Activated naive CD8-positive, alpha-beta T cell treated with anti-CD3 and anti-CD28 coated beads for 36 hours (primary cell): ENCODE measurements around the gene ATG5. TPM values are rescaled to one million over a fixed set of nuclear protein-coding genes. Genes with fewer than 3 reads are reported as not detected.

ENCODE experiments used
- DNase-seq: peaks from one replicate; pipeline ENCODE4 v3.0.0; 2021
- H3K27ac Mint-ChIP-seq: one replicate; pipeline ENCODE4 v1.8.0; 2022; ENCODE audit warnings: mild to moderate bottlenecking, moderate library complexity, mixed read lengths
- H3K27me3 Mint-ChIP-seq: one replicate; pipeline ENCODE4 v1.8.0; 2022; ENCODE audit warnings: mild to moderate bottlenecking, mixed read lengths
- H3K36me3 Mint-ChIP-seq: one replicate; pipeline ENCODE4 v1.8.0; 2021; ENCODE audit warnings: mild to moderate bottlenecking, mixed read lengths
- H3K4me1 Mint-ChIP-seq: one replicate; pipeline ENCODE4 v1.8.0; 2021; ENCODE audit warnings: mixed read lengths
- H3K4me3 Mint-ChIP-seq: one replicate; pipeline ENCODE4 v1.8.0; 2022; ENCODE audit warnings: mild to moderate bottlenecking, moderate library complexity, mixed read lengths
- H3K9me3 Mint-ChIP-seq: one replicate; pipeline ENCODE4 v1.8.0; 2022; ENCODE audit warnings: mixed read lengths
- total RNA-seq, 2 experiments: library from RNA; stranded (reverse); gene quantifications; one replicate each; pipeline ENCODE4 v1.2.3, GENCODE V29; 2021

Gene ATG5
- total RNA-seq, 2 experiments from 2014 or later, result 36.9 to 41.8 TPM

DNA sequence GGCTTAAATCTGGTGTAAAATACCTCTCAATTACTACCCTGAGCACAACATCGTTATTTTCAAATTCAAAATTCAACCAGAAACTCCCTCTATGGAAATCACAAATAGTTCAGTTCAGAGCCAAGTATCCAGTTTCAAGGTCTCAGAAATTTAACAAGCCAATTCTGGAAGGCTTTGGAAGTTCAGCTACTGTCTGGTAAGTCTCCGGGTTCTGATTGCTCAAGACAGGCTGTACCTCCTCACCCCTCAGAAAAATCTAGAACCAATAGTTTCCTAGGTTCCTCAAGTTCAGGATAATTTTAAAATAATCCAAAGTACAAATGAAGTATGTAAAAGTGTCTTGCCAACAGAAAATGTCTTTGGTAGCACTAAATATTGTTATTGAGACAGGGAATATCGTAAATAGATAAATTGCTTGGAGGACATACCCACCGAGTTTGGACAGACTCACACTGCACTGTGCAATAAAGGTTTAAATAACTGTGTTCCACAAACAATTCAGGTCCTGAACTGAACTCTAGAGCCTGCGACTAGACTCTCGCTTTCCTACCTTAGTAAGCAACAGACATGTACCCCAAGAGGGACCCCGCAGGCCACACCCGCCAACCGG, 729 bp downstream of the ATG5 start:
- Mint-ChIP-seq H3K27me3 (no peaks in the 10 kb centered on the region), H3K4me3 (peak overlapping the region; percentile 99), H3K4me1 (peaks cover 33% of the 10 kb centered on the region), H3K36me3 (peaks cover 16% of the 10 kb centered on the region), H3K9me3 (no peaks in the 10 kb centered on the region), H3K27ac (peak overlapping the region; percentile 96)
- no peak for DNase-seq

DNA sequence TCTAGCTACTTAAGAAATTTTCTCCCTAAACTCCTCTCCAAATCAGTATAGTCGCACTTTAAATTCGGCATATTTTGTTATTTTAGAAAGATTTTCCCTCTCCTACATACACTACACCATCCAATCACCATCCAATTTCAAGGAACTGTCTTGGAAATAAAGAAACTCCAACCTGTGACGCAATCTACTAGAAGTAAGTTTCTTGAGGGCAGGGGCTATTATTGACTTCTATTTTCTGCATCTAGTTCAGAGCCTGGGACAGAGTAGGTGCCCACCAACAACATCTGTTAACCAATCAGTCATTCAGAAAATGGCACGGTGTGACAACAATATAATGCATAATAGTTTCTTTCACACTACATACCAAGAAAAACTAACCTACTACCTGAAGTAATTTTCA, 3.6 kb downstream of the ATG5 start:
- Mint-ChIP-seq H3K4me3 (no peak overlapping the region), H3K9me3 (no peaks in the 10 kb centered on the region), H3K36me3 (peaks cover 16% of the 10 kb centered on the region), H3K27ac (no peak overlapping the region), H3K27me3 (no peaks in the 10 kb centered on the region), H3K4me1 (peaks cover 43% of the 10 kb centered on the region)
- no peak for DNase-seq

DNA sequence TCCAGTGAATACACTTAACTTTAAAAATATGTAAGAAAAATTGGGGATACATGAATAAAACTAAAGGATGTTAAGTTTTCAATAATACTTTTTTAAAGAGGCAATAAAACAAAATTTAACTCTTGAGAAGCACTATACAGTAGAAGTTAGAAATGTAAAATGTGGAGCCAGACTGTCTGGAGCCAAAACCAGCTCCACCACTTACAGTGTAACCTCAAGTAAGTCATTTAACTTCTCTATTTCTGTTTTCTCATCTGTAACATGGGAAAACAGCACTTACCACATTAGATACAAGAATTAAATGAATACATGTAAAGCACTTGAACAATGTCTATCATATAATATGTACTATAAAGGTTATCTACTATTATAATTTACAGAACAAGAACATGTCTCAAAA, 6.7 kb downstream of the ATG5 start:
- no peak overlapping the region for H3K4me3 Mint-ChIP-seq
- no peaks in the 10 kb centered on the region for H3K27me3 Mint-ChIP-seq
- DNase-seq, result no peak
- peaks cover 25% of the 10 kb centered on the region for H3K36me3 Mint-ChIP-seq
- H3K4me1 Mint-ChIP-seq, result peaks cover 46% of the 10 kb centered on the region
- no peaks in the 10 kb centered on the region for H3K9me3 Mint-ChIP-seq
- no peak overlapping the region for H3K27ac Mint-ChIP-seq

DNA sequence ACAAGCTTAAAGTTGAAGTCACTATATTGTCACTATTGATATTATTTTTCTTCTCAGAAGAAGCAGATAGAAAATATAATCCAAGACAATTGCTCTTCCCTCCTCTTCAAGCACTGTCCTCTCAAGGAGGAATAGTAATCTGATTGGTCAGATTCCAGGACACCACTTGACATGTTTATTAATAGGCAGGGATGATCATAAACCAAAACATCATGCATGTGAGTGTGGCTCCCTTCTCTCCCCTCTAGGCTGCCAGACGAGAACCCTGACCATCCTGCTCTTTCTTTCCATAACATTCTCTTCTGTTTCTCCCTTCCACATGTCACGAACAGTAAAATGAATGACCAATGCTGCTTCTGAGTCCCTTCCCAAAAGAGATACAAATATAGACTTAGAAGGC, 7.5 kb downstream of the ATG5 start:
- DNase-seq, result no peak
- Mint-ChIP-seq H3K9me3 (no peaks in the 10 kb centered on the region), H3K27me3 (no peaks in the 10 kb centered on the region), H3K36me3 (peaks cover 27% of the 10 kb centered on the region), H3K27ac (no peak overlapping the region), H3K4me3 (no peak overlapping the region), H3K4me1 (peaks cover 45% of the 10 kb centered on the region)

DNA sequence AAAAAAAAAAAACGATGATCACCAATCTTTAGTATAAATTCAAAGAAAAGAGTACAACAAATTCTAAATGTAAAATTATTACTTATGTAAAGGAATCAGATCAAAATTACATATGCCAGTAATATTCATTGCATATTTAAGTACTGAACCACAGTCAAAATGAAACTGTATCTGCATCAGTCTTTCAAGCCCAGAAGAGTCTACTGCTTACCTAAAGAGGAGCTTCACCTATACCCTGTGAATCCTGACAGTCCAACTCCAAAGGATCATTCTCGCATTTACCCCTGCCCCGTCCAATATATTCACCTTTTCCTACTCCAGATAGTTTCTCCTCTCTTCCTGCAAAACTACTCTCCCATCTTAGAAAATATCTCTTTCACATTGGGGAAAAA, 9.2 kb downstream of the ATG5 start:
- Mint-ChIP-seq H3K27me3 (no peaks in the 10 kb centered on the region), H3K27ac (peak overlapping the region; percentile 54), H3K4me1 (peaks cover 48% of the 10 kb centered on the region), H3K4me3 (no peak overlapping the region), H3K9me3 (no peaks in the 10 kb centered on the region), H3K36me3 (peaks cover 34% of the 10 kb centered on the region)
- no peak for DNase-seq

DNA sequence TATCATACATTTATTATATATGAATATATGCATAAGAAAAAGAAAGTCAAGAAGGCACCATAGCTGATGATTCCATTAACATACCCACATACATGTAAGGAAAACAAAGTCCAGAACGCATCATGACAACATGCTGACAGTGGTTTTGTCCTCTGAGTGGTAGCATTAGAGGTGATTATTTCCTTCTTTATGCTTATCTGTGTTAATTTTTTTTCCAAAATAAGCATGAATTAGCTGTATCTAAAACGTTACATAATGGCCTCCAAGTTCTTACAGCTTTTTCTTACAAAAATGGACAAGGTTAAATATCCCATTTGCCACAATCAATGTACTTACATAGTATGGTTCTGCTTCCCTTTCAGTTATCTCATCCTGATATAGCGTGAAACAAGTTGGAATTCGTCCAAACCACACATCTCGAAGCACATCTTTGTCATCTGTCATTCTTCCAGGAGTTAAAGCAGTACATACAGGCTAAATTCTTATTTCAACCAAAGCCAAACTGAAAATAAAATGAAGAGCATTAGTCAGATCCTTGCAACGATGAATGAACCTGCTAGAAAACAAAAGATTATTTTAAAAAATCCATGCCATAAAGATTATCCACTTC, 9.7 kb downstream of the ATG5 start:
- Mint-ChIP-seq H3K4me1 (peaks cover 49% of the 10 kb centered on the region), H3K27ac (peak overlapping the region; percentile 54), H3K36me3 (peaks cover 38% of the 10 kb centered on the region), H3K4me3 (peak overlapping the region; percentile 12), H3K27me3 (no peaks in the 10 kb centered on the region), H3K9me3 (no peaks in the 10 kb centered on the region)
- DNase-seq, result no peak

DNA sequence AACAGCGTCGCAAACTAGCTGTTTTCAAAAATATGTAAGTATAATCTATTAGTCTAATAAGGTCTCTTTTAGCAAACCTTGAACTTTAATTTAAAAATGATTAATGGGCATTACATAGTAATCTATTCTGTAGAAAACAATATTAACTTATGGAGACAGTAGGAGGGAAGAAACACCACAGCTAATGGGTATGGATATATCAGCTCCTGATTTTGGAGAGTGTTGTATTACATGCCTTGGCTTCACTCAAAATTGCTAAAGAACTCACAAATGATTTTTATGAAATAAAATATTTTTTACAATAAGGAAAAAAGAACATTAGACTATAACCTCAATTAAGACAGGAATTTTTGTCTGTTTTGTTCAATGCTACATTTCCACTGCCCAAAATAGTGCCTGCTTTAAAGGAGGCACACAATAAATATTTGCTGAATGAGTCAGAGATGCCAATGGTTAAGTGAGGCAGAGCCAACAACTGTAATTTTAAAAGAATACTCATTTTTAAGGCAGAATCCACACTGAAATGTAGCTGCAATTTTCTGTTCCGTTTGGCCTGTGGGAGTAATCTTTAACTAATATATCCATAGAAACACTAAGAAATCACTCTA, 15.7 kb downstream of the ATG5 start:
- H3K27ac Mint-ChIP-seq, result no peak overlapping the region
- no peaks in the 10 kb centered on the region for H3K9me3 Mint-ChIP-seq
- no peak for DNase-seq
- peaks cover 37% of the 10 kb centered on the region for H3K4me1 Mint-ChIP-seq
- H3K36me3 Mint-ChIP-seq, result peaks cover 41% of the 10 kb centered on the region
- H3K27me3 Mint-ChIP-seq, result no peaks in the 10 kb centered on the region
- no peak overlapping the region for H3K4me3 Mint-ChIP-seq

DNA sequence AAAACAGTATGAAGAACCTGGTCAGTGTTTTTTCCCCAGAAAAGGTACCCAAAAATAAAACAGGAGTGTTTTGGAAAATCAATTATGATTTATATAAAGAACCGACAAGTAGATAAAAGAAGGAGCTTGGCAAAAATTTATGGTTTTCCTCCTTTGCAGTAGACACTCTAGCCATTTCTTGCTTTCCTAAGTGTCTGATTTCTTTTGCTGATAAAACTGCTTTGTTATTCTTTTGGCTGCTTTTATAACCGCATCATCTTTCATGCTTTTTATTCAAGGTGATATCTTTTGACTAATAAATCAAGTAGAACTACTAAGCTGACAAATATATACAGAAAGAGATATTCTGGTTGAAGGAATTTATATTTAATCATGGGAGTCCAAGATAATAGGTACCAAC, 16.6 kb downstream of the ATG5 start:
- peaks cover 37% of the 10 kb centered on the region for H3K4me1 Mint-ChIP-seq
- H3K4me3 Mint-ChIP-seq, result no peak overlapping the region
- no peak overlapping the region for H3K27ac Mint-ChIP-seq
- H3K27me3 Mint-ChIP-seq, result no peaks in the 10 kb centered on the region
- peaks cover 38% of the 10 kb centered on the region for H3K36me3 Mint-ChIP-seq
- DNase-seq, result no peak
- no peaks in the 10 kb centered on the region for H3K9me3 Mint-ChIP-seq

DNA sequence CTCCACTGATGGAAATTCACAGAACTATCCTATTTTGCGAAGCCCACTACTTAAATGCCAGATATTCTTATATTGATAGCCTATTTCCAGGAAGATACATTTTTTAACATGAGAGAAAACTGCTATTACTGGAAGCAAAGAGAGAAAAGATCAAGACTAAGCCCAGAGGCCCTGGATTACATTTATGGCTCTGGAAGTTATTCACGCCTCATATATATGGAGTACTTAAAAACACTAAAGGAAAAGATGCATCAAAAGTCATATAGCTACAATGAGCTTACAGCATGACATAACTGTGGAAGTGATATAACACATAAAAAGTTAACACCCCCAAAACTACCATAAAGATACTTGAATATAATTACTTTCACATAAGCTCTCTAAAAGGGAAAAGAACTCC, 19.8 kb downstream of the ATG5 start:
- H3K27me3 Mint-ChIP-seq, result no peaks in the 10 kb centered on the region
- peaks cover 16% of the 10 kb centered on the region for H3K4me1 Mint-ChIP-seq
- DNase-seq, result no peak
- H3K27ac Mint-ChIP-seq, result no peak overlapping the region
- peaks cover 12% of the 10 kb centered on the region for H3K36me3 Mint-ChIP-seq
- H3K4me3 Mint-ChIP-seq, result no peak overlapping the region
- no peaks in the 10 kb centered on the region for H3K9me3 Mint-ChIP-seq

DNA sequence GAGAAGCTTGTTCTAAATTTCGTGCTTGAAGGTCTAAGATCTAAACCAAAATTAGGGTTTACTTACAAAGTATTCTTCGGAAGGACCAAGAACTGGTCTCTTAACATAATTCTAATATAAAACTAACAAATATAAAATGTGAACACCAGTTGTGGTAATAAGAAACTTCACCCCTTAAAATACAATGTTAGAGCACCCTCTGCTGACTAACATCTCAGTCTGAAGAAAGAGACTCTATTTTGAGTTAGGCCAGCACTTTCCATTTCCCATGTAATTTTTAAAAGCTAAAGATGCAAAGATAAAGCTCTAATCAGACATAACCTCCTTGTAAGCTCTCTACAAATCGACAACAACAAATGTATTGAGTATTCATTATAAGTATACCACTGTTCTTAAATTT, 24.6 kb downstream of the ATG5 start:
- Mint-ChIP-seq H3K9me3 (no peaks in the 10 kb centered on the region), H3K36me3 (peaks cover 8% of the 10 kb centered on the region), H3K4me3 (no peak overlapping the region), H3K27ac (no peak overlapping the region), H3K27me3 (no peaks in the 10 kb centered on the region), H3K4me1 (peaks cover 14% of the 10 kb centered on the region)
- DNase-seq, result no peak

DNA sequence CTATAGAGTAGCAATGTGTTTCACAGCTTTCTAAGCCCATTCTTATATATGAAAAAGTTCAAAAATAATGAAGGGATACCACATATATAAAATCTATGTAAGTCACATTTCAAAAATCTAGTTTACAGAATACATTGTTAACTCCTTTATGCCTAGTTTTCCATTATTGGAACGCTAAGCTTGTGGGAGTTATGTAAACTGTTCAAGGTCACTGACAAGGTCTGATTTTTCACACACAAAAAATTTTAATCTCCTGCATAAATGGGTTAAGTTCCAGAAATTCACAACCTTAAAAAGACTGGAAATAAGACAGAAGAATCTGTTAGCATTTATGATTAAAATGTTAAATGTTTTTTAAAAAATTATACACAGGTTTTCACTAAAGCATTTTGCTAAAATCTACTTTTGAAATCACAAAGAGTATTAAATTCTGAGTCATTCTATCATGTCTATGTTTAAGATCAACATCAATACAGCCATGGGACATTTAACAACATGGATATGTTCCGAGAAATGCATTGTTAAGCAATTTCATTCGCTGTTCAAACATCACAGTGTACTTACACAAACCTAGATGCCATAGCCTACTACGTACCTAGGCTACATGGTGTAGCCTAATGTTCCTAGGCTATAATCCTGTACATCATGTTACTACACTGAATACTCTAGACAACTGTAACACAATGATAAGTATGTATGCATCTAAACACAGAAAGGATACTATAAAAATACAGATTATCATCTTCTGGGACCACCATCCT, 25.4 kb downstream of the ATG5 start:
- H3K4me1 Mint-ChIP-seq, result peaks cover 9% of the 10 kb centered on the region
- no peaks in the 10 kb centered on the region for H3K9me3 Mint-ChIP-seq
- H3K27ac Mint-ChIP-seq, result no peak overlapping the region
- H3K36me3 Mint-ChIP-seq, result peaks cover 8% of the 10 kb centered on the region
- H3K4me3 Mint-ChIP-seq, result no peak overlapping the region
- no peak for DNase-seq
- H3K27me3 Mint-ChIP-seq, result no peaks in the 10 kb centered on the region

DNA sequence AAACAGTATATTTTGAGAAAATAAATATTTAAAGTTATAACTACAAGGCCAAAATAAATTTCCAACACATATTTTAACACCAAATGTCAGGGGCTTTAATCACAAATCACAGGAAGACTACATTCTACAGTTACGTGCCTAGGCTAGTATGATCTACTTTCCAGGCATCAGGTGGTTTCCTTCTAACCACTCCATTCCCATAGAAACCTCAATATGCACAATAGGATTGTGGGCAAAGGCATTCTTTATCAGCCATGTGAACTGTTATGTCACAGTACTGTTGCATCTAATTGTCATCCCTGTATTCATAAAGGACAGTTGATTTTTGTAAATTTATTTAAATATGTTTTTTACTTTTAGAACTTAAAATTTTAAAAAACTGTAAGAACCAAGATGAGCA, 32.4 kb downstream of the ATG5 start:
- Mint-ChIP-seq H3K36me3 (peaks cover 30% of the 10 kb centered on the region), H3K27ac (no peak overlapping the region), H3K9me3 (peaks cover 1% of the 10 kb centered on the region), H3K27me3 (no peaks in the 10 kb centered on the region), H3K4me3 (no peak overlapping the region), H3K4me1 (peaks cover 17% of the 10 kb centered on the region)
- no peak for DNase-seq

DNA sequence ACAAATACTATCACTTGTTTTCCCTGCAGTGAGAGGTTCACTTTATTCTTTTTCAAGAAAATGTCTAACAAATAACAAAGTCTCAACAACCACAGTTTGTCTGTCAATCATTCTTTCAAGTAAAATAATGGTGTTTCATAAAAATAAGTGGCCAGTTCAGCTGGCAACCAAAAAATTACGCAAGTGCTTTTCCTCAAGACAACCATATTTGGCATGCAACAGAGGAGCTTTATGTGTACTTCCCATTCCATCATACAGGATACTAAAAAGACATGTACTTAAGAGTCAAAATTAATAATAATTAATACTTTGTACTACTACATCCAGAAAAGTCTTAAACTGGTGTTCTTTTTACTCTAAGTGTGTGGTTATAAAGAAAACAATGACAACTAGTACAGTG, 34.6 kb downstream of the ATG5 start:
- Mint-ChIP-seq H3K36me3 (peaks cover 39% of the 10 kb centered on the region), H3K4me1 (peaks cover 21% of the 10 kb centered on the region), H3K9me3 (peaks cover 3% of the 10 kb centered on the region), H3K27me3 (no peaks in the 10 kb centered on the region), H3K4me3 (no peak overlapping the region), H3K27ac (no peak overlapping the region)
- no peak for DNase-seq

DNA sequence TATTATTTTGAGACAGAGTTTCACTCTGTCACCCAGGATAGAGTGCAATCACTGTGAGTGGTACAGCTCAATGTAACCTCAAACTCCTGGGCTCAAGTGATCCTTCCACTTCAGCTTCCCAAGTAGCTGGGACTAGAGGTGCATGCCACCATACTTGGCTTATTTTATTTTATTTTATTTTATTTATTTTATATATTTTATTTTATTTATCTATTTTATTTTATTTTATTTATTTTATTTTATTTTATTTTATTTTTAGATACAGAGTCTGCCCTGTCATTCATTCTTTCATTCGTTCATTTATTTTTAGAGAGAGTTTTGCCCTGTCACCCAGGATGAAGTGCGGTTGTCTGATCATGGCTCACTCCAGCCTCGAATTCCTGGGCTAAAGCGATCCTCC, 35.5 kb downstream of the ATG5 start:
- Mint-ChIP-seq H3K27ac (no peak overlapping the region), H3K4me3 (no peak overlapping the region), H3K27me3 (no peaks in the 10 kb centered on the region), H3K9me3 (peaks cover 4% of the 10 kb centered on the region), H3K36me3 (peaks cover 42% of the 10 kb centered on the region), H3K4me1 (peaks cover 21% of the 10 kb centered on the region)
- no peak for DNase-seq

DNA sequence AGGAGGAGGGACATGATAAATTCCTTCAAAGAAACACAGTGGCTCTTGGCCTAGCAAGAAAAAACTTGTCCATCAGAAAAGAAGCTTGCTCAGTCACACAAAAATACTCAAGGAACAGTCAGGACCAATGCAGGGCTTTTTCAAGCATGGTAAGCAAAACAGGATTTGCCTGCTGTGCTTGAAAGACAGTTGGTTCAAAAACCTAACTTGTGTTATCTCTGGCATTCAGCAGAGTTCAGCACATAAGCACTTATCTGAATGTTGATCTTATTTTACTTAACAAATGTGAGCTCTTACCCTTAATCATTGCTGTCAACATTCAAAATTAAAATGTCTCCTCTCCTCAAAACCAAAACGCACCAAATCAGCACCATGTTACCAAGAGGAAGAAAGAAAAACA, 38.3 kb downstream of the ATG5 start:
- Mint-ChIP-seq H3K27ac (no peak overlapping the region), H3K27me3 (no peaks in the 10 kb centered on the region), H3K36me3 (peaks cover 41% of the 10 kb centered on the region), H3K9me3 (peaks cover 6% of the 10 kb centered on the region), H3K4me1 (peaks cover 27% of the 10 kb centered on the region), H3K4me3 (no peak overlapping the region)
- no peak for DNase-seq
